Activated T-cell treated with anti-CD3 and anti-CD28 coated beads for 4 hours (primary cell): ENCODE measurements around the gene IL23R.
"Not testable (repeated sequence)": the region's sequence is repeated elsewhere in the genome, so short reads cannot be mapped to it uniquely, and the experiment has no call there.

Experiments
- DNase-seq: peaks from one replicate; pipeline ENCODE4 v3.0.0-alpha.2; 2020

IL23R gene

GRCh38 chr1:67166196-67166595 is at the start of gene IL23R:
TSS of gene IL23R (plus strand) at chr1:67166454. CDS start at chr1:67168121, 1,667 bp downstream.
- DNase-seq: no peak

GRCh38 chr1:67118191-67118590 is 48.1 kb upstream of the IL23R start:
- DNase-seq: no peak

- no peak for DNase-seq
These were observed 47.6 kb upstream of the IL23R start for GRCh38 chr1:67118646-67119045.

GRCh38 chr1:67120855-67121619 is 45.2 kb upstream of the IL23R start:
- DNase-seq: no peak

GRCh38 chr1:67124455-67124854 is 41.8 kb upstream of the IL23R start:
- no peak for DNase-seq

- DNase-seq: no peak
These were observed 40.0 kb upstream of the IL23R start for GRCh38 chr1:67126111-67126746.

- DNase-seq: no peak
These were observed 39.3 kb upstream of the IL23R start for GRCh38 chr1:67126974-67127373.

- no peak for DNase-seq
These were observed 35.6 kb upstream of the IL23R start for GRCh38 chr1:67130673-67131072.

- DNase-seq: no peak
These were observed 33.1 kb upstream of the IL23R start for GRCh38 chr1:67133177-67133576.

GRCh38 chr1:67134695-67135094 is 31.6 kb upstream of the IL23R start, which contains the start of gene C1orf141:
TSS of gene C1orf141 (minus strand) at chr1:67134970. CDS start at chr1:67127240, 7,730 bp downstream.
- no peak for DNase-seq

GRCh38 chr1:67135354-67135753 is 30.9 kb upstream of the IL23R start:
- DNase-seq: no peak

- no peak for DNase-seq
These were observed 28.9 kb upstream of the IL23R start for GRCh38 chr1:67137307-67137753.

GRCh38 chr1:67138813-67139499 is 27.3 kb upstream of the IL23R start:
- no peak for DNase-seq

GRCh38 chr1:67140460-67140859 is 25.8 kb upstream of the IL23R start:
- no peak for DNase-seq

GRCh38 chr1:67141832-67142231 is 24.4 kb upstream of the IL23R start:
- DNase-seq: not testable (repeated sequence)

GRCh38 chr1:67142931-67143330 is 23.3 kb upstream of the IL23R start:
- DNase-seq: no peak

- DNase-seq: no peak
These were observed 22.3 kb upstream of the IL23R start for GRCh38 chr1:67143966-67144365.

- DNase-seq: no peak
These were observed 21.6 kb upstream of the IL23R start for GRCh38 chr1:67144696-67145095.

GRCh38 chr1:67146101-67146500 is 20.2 kb upstream of the IL23R start:
- DNase-seq: no peak

GRCh38 chr1:67146539-67146938 is 19.7 kb upstream of the IL23R start:
- DNase-seq: no peak

GRCh38 chr1:67147973-67148372 is 18.3 kb upstream of the IL23R start:
- DNase-seq: not testable (repeated sequence)

- no peak for DNase-seq
These were observed 17.6 kb upstream of the IL23R start for GRCh38 chr1:67148516-67149178.

GRCh38 chr1:67149179-67149770 is 17.0 kb upstream of the IL23R start:
- DNase-seq: peak; percentile 43
